Spleen (tissue), 11 donors: ENCODE data around the gene PLXNC1. TPM values are rescaled to one million over a fixed set of nuclear protein-coding genes. Genes with fewer than 3 reads are reported as not detected.

Experiments used
- DNase-seq: peaks from one replicate; pipeline ENCODE4 v3.0.0-alpha.2; 2020
- H3K27ac ChIP-seq, 8 donors: fragments of 200-600 bp; sonication (generic) in 7 of 8; 1 replicate in 4 of 8; 2 replicates in 4 of 8; pipeline versions ENCODE4 v1.5.0 to v1.8.0; 2016 to 2021; ENCODE audit warnings: inconsistent platforms in 4 of 8, mild to moderate bottlenecking in 4 of 8, moderate library complexity in 1 of 8
- H3K27me3 ChIP-seq, 7 donors: fragments of 200-600 bp; sonication (generic) in 6 of 7; replicated peaks in 1 of 7; 1 replicate in 4 of 7; 2 replicates in 3 of 7; pipeline versions ENCODE4 v1.5.0 to v1.8.0; 2016 to 2021; ENCODE audit warnings: inconsistent platforms in 3 of 7, mild to moderate bottlenecking in 1 of 7
- H3K36me3 ChIP-seq, 6 donors: fragments of 200-600 bp; sonication (generic) in 5 of 6; 1 replicate in 4 of 6; 2 replicates in 2 of 6; pipeline versions ENCODE4 v1.5.0 to v1.8.0; 2016 to 2021; ENCODE audit warnings: inconsistent platforms in 2 of 6
- H3K4me1 ChIP-seq, 6 donors: fragments of 200-600 bp; sonication (generic) in 5 of 6; 1 replicate in 3 of 6; 2 replicates in 3 of 6; pipeline versions ENCODE4 v1.5.0 to v1.8.0; 2016 to 2021; ENCODE audit warnings: inconsistent platforms in 3 of 6
- H3K4me3 ChIP-seq, 8 donors: fragments of 200-600 bp; sonication (generic) in 7 of 8; 1 replicate in 4 of 8; 2 replicates in 4 of 8; pipeline versions ENCODE4 v1.5.0 to v1.8.0; 2016 to 2021; ENCODE audit warnings: inconsistent platforms in 4 of 8, mild to moderate bottlenecking in 4 of 8, moderate library complexity in 2 of 8
- H3K9me3 ChIP-seq, 8 donors: fragments of 200-600 bp; sonication (generic) in 7 of 8; 1 replicate in 4 of 8; 2 replicates in 4 of 8; pipeline versions ENCODE4 v1.5.0 to v1.8.0; 2016 to 2021; ENCODE audit warnings: inconsistent platforms in 4 of 8
- POLR2A ChIP-seq, 3 donors: fragments of 450-650 bp; IDR thresholded peaks; one replicate each; pipeline ENCODE4 v1.5.1; 2017; ENCODE audit warnings: antibody characterized with exemption in 3 of 3, mild to moderate bottlenecking in 1 of 3
- POLR2AphosphoS5 ChIP-seq, 3 donors: sonication (generic); formaldehyde crosslinking; IDR thresholded peaks; one replicate each; pipeline ENCODE4 v1.5.1; 2017; ENCODE audit warnings: antibody characterized with exemption in 3 of 3
- WGBS, 5 donors: extraction: QIAGEN DNeasy Blood & Tissue Kit in 3 of 5; methylation state at CpG; one replicate each; pipeline versions ENCODE4 v1.1.5 to v1.1.7; 2013 to 2018; 5-methylcytosine and 5-hydroxymethylcytosine counted together
- intact Hi-C: fragments of 100-400 bp; cut with DNase I; formaldehyde crosslinking; loops from one replicate; pipeline ENCODE4 v1.15.0; 2023; ENCODE audit warnings: low total_unique reads
- polyA plus RNA-seq, 3 donors: library from polyadenylated mRNA; stranded (reverse); fragments of 200-250 nt; gene quantifications; one replicate each; pipeline ENCODE4 v1.2.1, GENCODE V29; 2013
- total RNA-seq, 7 donors: library from RNA; depleted of rRNA in 3 of 7; stranded (reverse); fragments of >200 nt in 3 of 7; fragmentation: NEBNext Ultra II Directional in 4 of 7; extraction: Animal tissue kit (Norgen Biotek cat#: 25700) in 4 of 7; gene quantifications; one replicate each; pipeline versions ENCODE4 v1.1.0 to v1.2.1, GENCODE V29; 2016 to 2021
- TF ChIP-seq, protein P1 (sequence below), 11 experiments: fragments of 200-600 bp in 7 of 11; fragments of 450-650 bp in 4 of 11; sonication (generic) in 4 of 11; IDR thresholded peaks in 8 of 11; conservative IDR thresholded peaks in 3 of 11; 1 replicate in 7 of 11; 2 replicates in 4 of 11; pipeline versions ENCODE4 v1.4.0 to v1.8.0; 2016 to 2021; ENCODE audit warnings: antibody characterized with exemption in 11 of 11, inconsistent platforms in 4 of 11, mild to moderate bottlenecking in 1 of 11
- donor health status: healthy with polysubstance abuse.
- donor health status: DM: no; HTN: no; CAD: no; lungs with moderate emphysema.
- donor health status: DM: no; HTN: no; CAD: no.
- donor health status: Bipolar disorder and iron deficiency.
- donor health status: healthy.
- donor health status: DM: no; HTN: no; CAD: no.
- donor health status: DM: yes; HTN: yes; CAD: no.

PLXNC1 gene
- total and polyA plus RNA-seq, 10 donors: 6.8 to 138 (median 69.7) TPM

- intact Hi-C loops: loop anchor here (10.0 kb wide), 2 partner anchors 1123 to 1323 kb away; no protein-coding TSS in a partner anchor
- H3K9me3 ChIP-seq: peaks cover 0 to 5% (median 0%) of the 10 kb centered on the region in 8 donors
- TF ChIP-seq POLR2AphosphoS5 (IDR thresholded peaks at IDR 0.05) (no peak), POLR2A (IDR thresholded peaks at IDR 0.05) (no peak)
- TF ChIP-seq, protein P1, sequence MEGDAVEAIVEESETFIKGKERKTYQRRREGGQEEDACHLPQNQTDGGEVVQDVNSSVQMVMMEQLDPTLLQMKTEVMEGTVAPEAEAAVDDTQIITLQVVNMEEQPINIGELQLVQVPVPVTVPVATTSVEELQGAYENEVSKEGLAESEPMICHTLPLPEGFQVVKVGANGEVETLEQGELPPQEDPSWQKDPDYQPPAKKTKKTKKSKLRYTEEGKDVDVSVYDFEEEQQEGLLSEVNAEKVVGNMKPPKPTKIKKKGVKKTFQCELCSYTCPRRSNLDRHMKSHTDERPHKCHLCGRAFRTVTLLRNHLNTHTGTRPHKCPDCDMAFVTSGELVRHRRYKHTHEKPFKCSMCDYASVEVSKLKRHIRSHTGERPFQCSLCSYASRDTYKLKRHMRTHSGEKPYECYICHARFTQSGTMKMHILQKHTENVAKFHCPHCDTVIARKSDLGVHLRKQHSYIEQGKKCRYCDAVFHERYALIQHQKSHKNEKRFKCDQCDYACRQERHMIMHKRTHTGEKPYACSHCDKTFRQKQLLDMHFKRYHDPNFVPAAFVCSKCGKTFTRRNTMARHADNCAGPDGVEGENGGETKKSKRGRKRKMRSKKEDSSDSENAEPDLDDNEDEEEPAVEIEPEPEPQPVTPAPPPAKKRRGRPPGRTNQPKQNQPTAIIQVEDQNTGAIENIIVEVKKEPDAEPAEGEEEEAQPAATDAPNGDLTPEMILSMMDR (IDR thresholded peaks at IDR 0.05 in 8 of 11, conservative IDR thresholded peaks at IDR 0.05 in 3 of 11): no peak
These were observed 40.5 kb upstream of the PLXNC1 start for GRCh38 chr12:94107910-94108309.

DNA sequence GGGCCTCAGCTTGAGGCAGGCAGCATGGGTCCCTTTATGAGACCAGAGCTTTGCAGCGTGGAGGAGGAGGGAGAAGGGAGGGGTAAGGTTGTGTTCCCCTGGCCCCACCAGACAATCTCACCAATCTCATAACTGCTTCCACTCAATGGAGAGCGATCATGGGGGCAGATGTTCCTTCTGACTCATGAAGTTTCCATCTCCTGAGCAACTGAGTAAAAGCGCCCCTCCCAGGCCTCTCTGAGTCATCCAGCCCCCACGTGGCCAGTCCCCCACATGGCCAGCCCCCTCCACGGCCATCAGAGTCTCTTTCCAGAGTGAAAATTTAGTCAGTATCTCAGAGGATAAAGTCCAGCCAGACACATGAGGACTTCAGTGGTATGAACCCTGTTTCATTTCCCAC is 39.2 kb upstream of the PLXNC1 start:
- H3K4me1 ChIP-seq: peaks cover 0 to 17% (median 5%) of the 10 kb centered on the region in 6 donors

More at GRCh38 chr12:94107910-94108309, 40.5 kb upstream of the PLXNC1 start:
- no peak overlapping the region for H3K27ac ChIP-seq
- 77 to 86% (median 81%) methylated on average over 4 of the region's 4 CpGs for WGBS, 5 donors
- no peak overlapping the region for H3K4me3 ChIP-seq
- no peak for DNase-seq
- peaks cover 0 to 12% (median 4%) of the 10 kb centered on the region in 6 donors for H3K4me1 ChIP-seq
- H3K27me3 ChIP-seq: peaks cover 0 to 23% (median 0%) of the 10 kb centered on the region in 7 donors
- no peaks in the 10 kb centered on the region for H3K36me3 ChIP-seq

DNA sequence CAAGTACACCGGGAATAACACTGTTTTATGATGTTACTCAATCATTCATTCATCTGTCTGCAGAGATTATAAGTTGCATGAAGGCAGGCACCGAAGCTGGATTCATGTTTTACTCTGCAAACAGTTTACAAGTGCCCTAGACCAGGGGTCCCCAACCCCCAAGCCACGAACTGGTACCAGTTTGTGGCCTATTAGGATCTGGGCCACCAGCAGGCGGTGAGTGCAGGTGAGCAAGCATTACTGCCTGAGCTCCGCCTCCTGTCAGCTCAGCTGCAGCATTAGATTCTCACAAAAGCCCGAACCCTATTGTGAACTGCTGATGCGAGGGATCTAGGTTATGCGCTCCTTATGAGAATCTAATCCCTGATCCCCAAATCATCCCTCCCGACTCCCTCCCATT is 38.1 kb upstream of the PLXNC1 start:
- intact Hi-C loops: no loop called here
- TF ChIP-seq POLR2A (IDR thresholded peaks at IDR 0.05) (no peak), POLR2AphosphoS5 (IDR thresholded peaks at IDR 0.05) (no peak)
- TF ChIP-seq, protein P1 (IDR thresholded peaks at IDR 0.05 in 8 of 11, conservative IDR thresholded peaks at IDR 0.05 in 3 of 11): no peak
- Histone ChIP-seq H3K36me3 (no peaks in the 10 kb centered on the region), H3K4me3 (no peak overlapping the region), H3K27me3 (peaks cover 0 to 10% (median 0%) of the 10 kb centered on the region in 7 donors), H3K4me1 (peaks cover 0 to 17% (median 5%) of the 10 kb centered on the region in 6 donors), H3K27ac (no peak overlapping the region), H3K9me3 (peaks cover 0 to 7% (median 0%) of the 10 kb centered on the region in 8 donors)
- WGBS, 5 donors: 80 to 91% (median 90%) methylated on average over 7 to 9 of the region's 9 CpGs
- no peak for DNase-seq

More for the DNA sequence above, 39.2 kb upstream of the PLXNC1 start:
- Histone ChIP-seq H3K27me3 (peaks cover 0 to 18% (median 0%) of the 10 kb centered on the region in 7 donors), H3K4me3 (no peak overlapping the region), H3K9me3 (peaks cover 0 to 7% (median 0%) of the 10 kb centered on the region in 8 donors), H3K36me3 (no peaks in the 10 kb centered on the region), H3K27ac (no peak overlapping the region)
- WGBS, 5 donors: 26 to 57% (median 51%) methylated on average over 5 of the region's 5 CpGs
- DNase-seq: no peak
- TF ChIP-seq, protein P1 (IDR thresholded peaks at IDR 0.05 in 8 of 11, conservative IDR thresholded peaks at IDR 0.05 in 3 of 11): no peak
- TF ChIP-seq POLR2A (IDR thresholded peaks at IDR 0.05) (no peak), POLR2AphosphoS5 (IDR thresholded peaks at IDR 0.05) (no peak)
- intact Hi-C loops: loop anchor here (10.0 kb wide), 2 partner anchors 1124 to 1324 kb away; no protein-coding TSS in a partner anchor

GRCh38 chr12:94111302-94111701 is 37.1 kb upstream of the PLXNC1 start:
- intact Hi-C loops: no loop called here
- H3K4me1 ChIP-seq: peaks cover 0 to 17% (median 5%) of the 10 kb centered on the region in 6 donors
- H3K36me3 ChIP-seq: no peaks in the 10 kb centered on the region
- DNase-seq: no peak
- 85 to 95% (median 88%) methylated on average over 2 of the region's 2 CpGs for WGBS, 5 donors
- H3K27ac ChIP-seq: no peak overlapping the region
- H3K4me3 ChIP-seq: no peak overlapping the region
- H3K27me3 ChIP-seq: peaks cover 0 to 10% (median 0%) of the 10 kb centered on the region in 7 donors
- no peak for TF ChIP-seq POLR2AphosphoS5 (IDR thresholded peaks at IDR 0.05)
- peaks cover 0 to 7% (median 0%) of the 10 kb centered on the region in 8 donors for H3K9me3 ChIP-seq
